Measurements from ENCODE around the gene CEP192.

GRCh38 chr18:13126966-13127598 lies 135.9 kb downstream of the CEP192 start:
- TF ChIP-seq CTCF (IDR thresholded peaks at IDR 0.05) (no peak), POLR2AphosphoS5 (IDR thresholded peaks at IDR 0.05; ENCODE audit: insufficient read depth in 1 of 2, low read depth in 1 of 2) (no peak)

All from vagina (tissue), 2 donors.